ENCODE measurements around the gene ZBTB8OS. TPM values are rescaled to one million over a fixed set of nuclear protein-coding genes. Genes with fewer than 3 reads are reported as not detected.

ZBTB8OS gene
- total and polyA plus RNA-seq, 9 of the 15 experiments (the other 6 are each of a cell fraction or from before 2014, with no cell fraction given) = 54.8 to 230 (median 107) TPM

DNA sequence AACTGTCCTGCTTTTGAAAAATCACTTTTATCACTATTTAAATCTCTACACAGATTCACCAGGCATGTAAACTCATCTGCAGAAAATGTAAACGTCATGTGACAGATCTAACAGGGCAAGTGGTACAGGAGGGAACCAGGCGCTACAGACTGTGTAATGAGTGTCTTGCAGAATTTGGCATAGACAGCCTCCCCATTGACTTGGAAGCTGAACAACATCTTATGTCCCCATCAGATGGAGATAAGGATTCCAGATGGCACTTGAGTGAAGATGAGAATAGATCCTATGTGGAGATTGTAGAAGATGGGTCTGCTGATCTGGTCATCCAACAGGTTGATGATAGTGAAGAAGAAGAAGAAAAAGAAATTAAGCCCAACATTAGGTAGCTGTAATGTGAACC is 50.3 kb downstream of the ZBTB8OS start:
- Histone ChIP-seq H4K20me1 (replicated peaks; ENCODE audit: control insufficient read depth, insufficient read depth, low read length) (no peaks in the 10 kb centered on the region), H3K27me3 (ENCODE audit: control insufficient read depth in 2 of 2, insufficient read depth in 2 of 2, low read length in 2 of 2) (peaks cover 4 to 14% of the 10 kb centered on the region in 2 experiments; a peak in 4 of 5 replicates), H3K9me1 (ENCODE audit: control insufficient read depth, insufficient read depth, low read length) (no peaks in the 10 kb centered on the region), H3K9ac (ENCODE audit: insufficient read depth in 1 of 2, low read depth in 2 of 2, low read length in 2 of 2) (no peak overlapping the region), H3K4me2 (ENCODE audit: insufficient read depth, low read length) (no peak overlapping the region), H3K79me2 (ENCODE audit: control insufficient read depth, insufficient read depth, low read length) (no peaks in the 10 kb centered on the region), H3K36me3 (ENCODE audit: control insufficient read depth, insufficient read depth, low read length) (no peaks in the 10 kb centered on the region), H2AFZ (ENCODE audit: low read depth, low read length) (no peak overlapping the region), H3K9me3 (replicated peaks; ENCODE audit: control insufficient read depth, insufficient read depth, low read depth, low read length) (no peaks in the 10 kb centered on the region), H3K4me3 (no peak overlapping the region), H3K27ac (ENCODE audit: extremely low read depth, low read depth, low read length) (no peak overlapping the region), H3K4me1 (replicated peaks in 1 of 2; ENCODE audit: control insufficient read depth in 2 of 2, insufficient read depth in 2 of 2, low read length in 2 of 2) (no peaks in the 10 kb centered on the region)
- CTCF ChIA-PET (ENCODE audit: low intra/inter-chr PET ratio) = no interaction called here
- TF ChIP-seq ZNF232 (CRISPR knock-in tag; IDR thresholded peaks at IDR 0.05) = no peak
- TF ChIP-seq, protein P1, sequence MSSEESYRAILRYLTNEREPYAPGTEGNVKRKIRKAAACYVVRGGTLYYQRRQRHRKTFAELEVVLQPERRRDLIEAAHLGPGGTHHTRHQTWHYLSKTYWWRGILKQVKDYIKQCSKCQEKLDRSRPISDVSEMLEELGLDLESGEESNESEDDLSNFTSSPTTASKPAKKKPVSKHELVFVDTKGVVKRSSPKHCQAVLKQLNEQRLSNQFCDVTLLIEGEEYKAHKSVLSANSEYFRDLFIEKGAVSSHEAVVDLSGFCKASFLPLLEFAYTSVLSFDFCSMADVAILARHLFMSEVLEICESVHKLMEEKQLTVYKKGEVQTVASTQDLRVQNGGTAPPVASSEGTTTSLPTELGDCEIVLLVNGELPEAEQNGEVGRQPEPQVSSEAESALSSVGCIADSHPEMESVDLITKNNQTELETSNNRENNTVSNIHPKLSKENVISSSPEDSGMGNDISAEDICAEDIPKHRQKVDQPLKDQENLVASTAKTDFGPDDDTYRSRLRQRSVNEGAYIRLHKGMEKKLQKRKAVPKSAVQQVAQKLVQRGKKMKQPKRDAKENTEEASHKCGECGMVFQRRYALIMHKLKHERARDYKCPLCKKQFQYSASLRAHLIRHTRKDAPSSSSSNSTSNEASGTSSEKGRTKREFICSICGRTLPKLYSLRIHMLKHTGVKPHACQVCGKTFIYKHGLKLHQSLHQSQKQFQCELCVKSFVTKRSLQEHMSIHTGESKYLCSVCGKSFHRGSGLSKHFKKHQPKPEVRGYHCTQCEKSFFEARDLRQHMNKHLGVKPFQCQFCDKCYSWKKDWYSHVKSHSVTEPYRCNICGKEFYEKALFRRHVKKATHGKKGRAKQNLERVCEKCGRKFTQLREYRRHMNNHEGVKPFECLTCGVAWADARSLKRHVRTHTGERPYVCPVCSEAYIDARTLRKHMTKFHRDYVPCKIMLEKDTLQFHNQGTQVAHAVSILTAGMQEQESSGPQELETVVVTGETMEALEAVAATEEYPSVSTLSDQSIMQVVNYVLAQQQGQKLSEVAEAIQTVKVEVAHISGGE (CRISPR knock-in tag; IDR thresholded peaks at IDR 0.05) = no peak
- TF ChIP-seq, protein P2, sequence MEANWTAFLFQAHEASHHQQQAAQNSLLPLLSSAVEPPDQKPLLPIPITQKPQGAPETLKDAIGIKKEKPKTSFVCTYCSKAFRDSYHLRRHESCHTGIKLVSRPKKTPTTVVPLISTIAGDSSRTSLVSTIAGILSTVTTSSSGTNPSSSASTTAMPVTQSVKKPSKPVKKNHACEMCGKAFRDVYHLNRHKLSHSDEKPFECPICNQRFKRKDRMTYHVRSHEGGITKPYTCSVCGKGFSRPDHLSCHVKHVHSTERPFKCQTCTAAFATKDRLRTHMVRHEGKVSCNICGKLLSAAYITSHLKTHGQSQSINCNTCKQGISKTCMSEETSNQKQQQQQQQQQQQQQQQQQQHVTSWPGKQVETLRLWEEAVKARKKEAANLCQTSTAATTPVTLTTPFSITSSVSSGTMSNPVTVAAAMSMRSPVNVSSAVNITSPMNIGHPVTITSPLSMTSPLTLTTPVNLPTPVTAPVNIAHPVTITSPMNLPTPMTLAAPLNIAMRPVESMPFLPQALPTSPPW (CRISPR knock-in tag; IDR thresholded peaks at IDR 0.05) = no peak
- TF ChIP-seq, protein P3, sequence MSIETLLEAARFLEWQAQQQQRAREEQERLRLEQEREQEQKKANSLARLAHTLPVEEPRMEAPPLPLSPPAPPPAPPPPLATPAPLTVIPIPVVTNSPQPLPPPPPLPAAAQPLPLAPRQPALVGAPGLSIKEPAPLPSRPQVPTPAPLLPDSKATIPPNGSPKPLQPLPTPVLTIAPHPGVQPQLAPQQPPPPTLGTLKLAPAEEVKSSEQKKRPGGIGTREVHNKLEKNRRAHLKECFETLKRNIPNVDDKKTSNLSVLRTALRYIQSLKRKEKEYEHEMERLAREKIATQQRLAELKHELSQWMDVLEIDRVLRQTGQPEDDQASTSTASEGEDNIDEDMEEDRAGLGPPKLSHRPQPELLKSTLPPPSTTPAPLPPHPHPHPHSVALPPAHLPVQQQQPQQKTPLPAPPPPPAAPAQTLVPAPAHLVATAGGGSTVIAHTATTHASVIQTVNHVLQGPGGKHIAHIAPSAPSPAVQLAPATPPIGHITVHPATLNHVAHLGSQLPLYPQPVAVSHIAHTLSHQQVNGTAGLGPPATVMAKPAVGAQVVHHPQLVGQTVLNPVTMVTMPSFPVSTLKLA (conservative IDR thresholded peaks at IDR 0.05) = no peak
- TF ChIP-seq, protein P4, sequence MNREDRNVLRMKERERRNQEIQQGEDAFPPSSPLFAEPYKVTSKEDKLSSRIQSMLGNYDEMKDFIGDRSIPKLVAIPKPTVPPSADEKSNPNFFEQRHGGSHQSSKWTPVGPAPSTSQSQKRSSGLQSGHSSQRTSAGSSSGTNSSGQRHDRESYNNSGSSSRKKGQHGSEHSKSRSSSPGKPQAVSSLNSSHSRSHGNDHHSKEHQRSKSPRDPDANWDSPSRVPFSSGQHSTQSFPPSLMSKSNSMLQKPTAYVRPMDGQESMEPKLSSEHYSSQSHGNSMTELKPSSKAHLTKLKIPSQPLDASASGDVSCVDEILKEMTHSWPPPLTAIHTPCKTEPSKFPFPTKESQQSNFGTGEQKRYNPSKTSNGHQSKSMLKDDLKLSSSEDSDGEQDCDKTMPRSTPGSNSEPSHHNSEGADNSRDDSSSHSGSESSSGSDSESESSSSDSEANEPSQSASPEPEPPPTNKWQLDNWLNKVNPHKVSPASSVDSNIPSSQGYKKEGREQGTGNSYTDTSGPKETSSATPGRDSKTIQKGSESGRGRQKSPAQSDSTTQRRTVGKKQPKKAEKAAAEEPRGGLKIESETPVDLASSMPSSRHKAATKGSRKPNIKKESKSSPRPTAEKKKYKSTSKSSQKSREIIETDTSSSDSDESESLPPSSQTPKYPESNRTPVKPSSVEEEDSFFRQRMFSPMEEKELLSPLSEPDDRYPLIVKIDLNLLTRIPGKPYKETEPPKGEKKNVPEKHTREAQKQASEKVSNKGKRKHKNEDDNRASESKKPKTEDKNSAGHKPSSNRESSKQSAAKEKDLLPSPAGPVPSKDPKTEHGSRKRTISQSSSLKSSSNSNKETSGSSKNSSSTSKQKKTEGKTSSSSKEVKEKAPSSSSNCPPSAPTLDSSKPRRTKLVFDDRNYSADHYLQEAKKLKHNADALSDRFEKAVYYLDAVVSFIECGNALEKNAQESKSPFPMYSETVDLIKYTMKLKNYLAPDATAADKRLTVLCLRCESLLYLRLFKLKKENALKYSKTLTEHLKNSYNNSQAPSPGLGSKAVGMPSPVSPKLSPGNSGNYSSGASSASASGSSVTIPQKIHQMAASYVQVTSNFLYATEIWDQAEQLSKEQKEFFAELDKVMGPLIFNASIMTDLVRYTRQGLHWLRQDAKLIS (CRISPR knock-in tag; IDR thresholded peaks at IDR 0.05) = no peak
- TF ChIP-seq NFIX (CRISPR knock-in tag; IDR thresholded peaks at IDR 0.05; ENCODE audit: low read depth) = no peak
- no peak for TF ChIP-seq MYNN (IDR thresholded peaks at IDR 0.05)
- TF ChIP-seq MYNN (CRISPR knock-in tag; IDR thresholded peaks at IDR 0.05) = no peak
- no peak for TF ChIP-seq NONO (IDR thresholded peaks at IDR 0.05; ENCODE audit: low read depth in 2 of 2, low read length in 1 of 2)
- no peak for TF ChIP-seq MIER1 (IDR thresholded peaks at IDR 0.05; ENCODE audit: low read depth)
- TF ChIP-seq HMG20B (CRISPR knock-in tag; IDR thresholded peaks at IDR 0.05) = no peak
- no peak for TF ChIP-seq ZKSCAN8 (CRISPR knock-in tag; IDR thresholded peaks at IDR 0.05)
- 11% methylated on average over 2 of the region's 2 CpGs for WGBS (ENCODE audit: insufficient coverage, low coverage, missing lambda C conversion rate)
- intact Hi-C loops (cut with micrococcal nuclease) = no loop called here
- POLR2A ChIA-PET = interaction anchor here (0.6 to 1.0 kb wide), 3 partner anchors 18 to 471 kb away, joined by 3 to 4 read pairs (median 4); no protein-coding TSS in a partner anchor
- ATAC-seq (no peak), DNase-seq (ENCODE audit: extremely low read depth in 1 of 4, low spot score in 3 of 4) (no peak), FAIRE-seq (no peak)
- in situ Hi-C loops (cut with MboI) = no loop called here
- no TSS peak for BruUV-seq (replicated peaks)
